Right lobe of liver (tissue), 4 donors: Measurements from ENCODE around the gene DDN.

Experiments used
- POLR2A ChIP-seq: fragments of 450-650 bp; IDR thresholded peaks from one replicate; pipeline ENCODE4 v1.6.1; 2017; ENCODE audit warnings: antibody characterized with exemption, mild to moderate bottlenecking
- TF ChIP-seq, protein P1 (sequence below), 4 donors: fragments of 200-600 bp in 3 of 4; fragments of 450-650 bp in 1 of 4; IDR thresholded peaks; one replicate each; pipeline versions ENCODE4 v1.5.1 to v1.8.0; 2016 to 2022; ENCODE audit warnings: antibody characterized with exemption in 4 of 4, mild to moderate bottlenecking in 2 of 4
- donor health status: DM: no; HTN: no; CAD: no.
- donor health status: DM: no; HTN: no; CAD: no.
- donor health status: DM: no; HTN: yes; CAD: no.

DNA sequence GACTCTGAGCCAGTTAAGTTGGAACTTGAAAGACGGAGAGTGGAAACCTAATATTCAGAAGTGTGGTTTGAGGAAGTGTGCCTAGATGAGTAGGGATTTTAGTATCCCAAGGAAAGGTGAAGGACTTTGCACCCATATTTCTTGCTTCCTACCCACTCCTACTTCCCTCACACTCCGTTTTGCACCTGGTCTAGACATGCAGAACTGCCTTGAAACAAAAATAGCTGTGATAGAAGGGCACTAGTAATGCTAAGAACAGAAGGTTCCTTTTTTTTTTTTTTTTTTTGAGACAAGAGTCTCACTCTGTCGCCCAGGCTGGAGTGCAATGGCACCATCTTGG is 41.2 kb downstream of the DDN start:
- TF ChIP-seq, protein P1, sequence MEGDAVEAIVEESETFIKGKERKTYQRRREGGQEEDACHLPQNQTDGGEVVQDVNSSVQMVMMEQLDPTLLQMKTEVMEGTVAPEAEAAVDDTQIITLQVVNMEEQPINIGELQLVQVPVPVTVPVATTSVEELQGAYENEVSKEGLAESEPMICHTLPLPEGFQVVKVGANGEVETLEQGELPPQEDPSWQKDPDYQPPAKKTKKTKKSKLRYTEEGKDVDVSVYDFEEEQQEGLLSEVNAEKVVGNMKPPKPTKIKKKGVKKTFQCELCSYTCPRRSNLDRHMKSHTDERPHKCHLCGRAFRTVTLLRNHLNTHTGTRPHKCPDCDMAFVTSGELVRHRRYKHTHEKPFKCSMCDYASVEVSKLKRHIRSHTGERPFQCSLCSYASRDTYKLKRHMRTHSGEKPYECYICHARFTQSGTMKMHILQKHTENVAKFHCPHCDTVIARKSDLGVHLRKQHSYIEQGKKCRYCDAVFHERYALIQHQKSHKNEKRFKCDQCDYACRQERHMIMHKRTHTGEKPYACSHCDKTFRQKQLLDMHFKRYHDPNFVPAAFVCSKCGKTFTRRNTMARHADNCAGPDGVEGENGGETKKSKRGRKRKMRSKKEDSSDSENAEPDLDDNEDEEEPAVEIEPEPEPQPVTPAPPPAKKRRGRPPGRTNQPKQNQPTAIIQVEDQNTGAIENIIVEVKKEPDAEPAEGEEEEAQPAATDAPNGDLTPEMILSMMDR (IDR thresholded peaks at IDR 0.05): no peak
- no peak for TF ChIP-seq POLR2A
